Motor neuron (in vitro differentiated cells): ENCODE results near the gene TRAF7. TPM values are rescaled to one million over a fixed set of nuclear protein-coding genes. Genes with fewer than 3 reads are reported as not detected.
A peak's percentile ranks its signal among the peaks of the same experiment; 100 is the strongest.
"Not testable (repeated sequence)": the region's sequence is repeated elsewhere in the genome, so short reads cannot be mapped to it uniquely, and the experiment has no call there.

Source experiments
- ATAC-seq, 8 experiments: fragments of 200-7000 bp; cut with Tn5 transposase; replicated peaks in 6 of 8; 2 replicates each; pipeline ENCODE4 v1.8.0; 2021; ENCODE audit warnings: mild to moderate bottlenecking in 8 of 8, moderate library complexity in 8 of 8
- H3K27ac ChIP-seq, 2 donors: fragments of 250-450 bp; sonication (Bioruptor Pico); 2 replicates each; pipeline ENCODE4 v1.9.0; 2021; ENCODE audit warnings: antibody characterized with exemption in 2 of 2, mild to moderate bottlenecking in 2 of 2, moderate library complexity in 1 of 2
- H3K4me1 ChIP-seq, 2 donors: fragments of 250-450 bp; sonication (Bioruptor Pico); replicated peaks in 1 of 2; 2 replicates each; pipeline ENCODE4 v1.6.1; 2021; ENCODE audit warnings: antibody characterized with exemption in 2 of 2, mild to moderate bottlenecking in 2 of 2, moderate library complexity in 1 of 2
- H3K4me3 ChIP-seq, 5 donors: fragments of 250-450 bp; sonication (Bioruptor Pico); 2 replicates each; pipeline ENCODE4 v1.9.0; 2021; ENCODE audit warnings: antibody characterized with exemption in 5 of 5, mild to moderate bottlenecking in 5 of 5, moderate library complexity in 4 of 5
- WGBS, 10 experiments: fragments of 450-650 bp; shearing (Covaris generic); methylation state at CpG; one replicate each; pipeline ENCODE4 v1.0.0; 2022; 5-methylcytosine and 5-hydroxymethylcytosine counted together
- in situ Hi-C, 9 experiments: fragments of 400-800 bp; cut with MboI; loops; one replicate each; pipeline ENCODE4 v1.15.0; 2021; ENCODE audit warnings: low sequenced_read_pairs in 9 of 9, low pct_unique_long_range_greater_than_20kb in 2 of 9; ENCODE audit not compliant: unreplicated experiment in 9 of 9
- total RNA-seq, 8 experiments: library from RNA; unstranded; fragments of 300-600 nt; gene quantifications; 2 replicates each; pipeline versions ENCODE4 v1.2.3 to v1.2.4, GENCODE V29; 2022

TRAF7 gene
- total RNA-seq, 8 experiments from 2014 or later, result 20.7 to 82.2 (median 33.3) TPM

- peak; percentile 46 to 81 (median 78) for ATAC-seq
- WGBS, 10 experiments, result 0 to 4% methylated on average over 3 to 4 of the region's 37 CpGs; no CpG with 5 or more reads in 8 of the 10 experiments
- Histone ChIP-seq H3K27ac (peak overlapping the region; percentile 82 to 91), H3K4me1 (peaks cover 44 to 53% of the 10 kb centered on the region in 2 donors), H3K4me3 (peak overlapping the region in 3 of 5 donors; percentile 16 to 25 (median 19))
- in situ Hi-C loops, result loop anchor here in 4 of 9 experiments (25.0 kb wide), 2 partner anchors 88 to 113 kb away; partner anchors contain the start of genes NPW (in 3 of the 4), ZNF598 (in 3 of the 4), NHERF2 (in 1 of the 4) and NTHL1 (in 1 of the 4)
Measured at GRCh38 chr16:2124694-2125444, 30.7 kb upstream of the TRAF7 start.

- peak overlapping the region in 3 of 5 donors; percentile 16 to 25 (median 19) for H3K4me3 ChIP-seq
- H3K27ac ChIP-seq, result peak overlapping the region; percentile 82 to 91
- WGBS, 10 experiments, result no CpG with 5 or more reads among the region's 11 CpGs
- in situ Hi-C loops, result loop anchor here in 4 of 9 experiments (25.0 kb wide), 2 partner anchors 88 to 113 kb away; partner anchors contain the start of genes NPW (in 3 of the 4), ZNF598 (in 3 of the 4), NHERF2 (in 1 of the 4) and NTHL1 (in 1 of the 4)
- ATAC-seq, result not testable (repeated sequence)
- peaks cover 47 to 56% of the 10 kb centered on the region in 2 donors for H3K4me1 ChIP-seq
Measured at GRCh38 chr16:2125609-2126008, 30.0 kb upstream of the TRAF7 start.

- H3K4me1 ChIP-seq, result peaks cover 47 to 56% of the 10 kb centered on the region in 2 donors
- 67 to 80% methylated on average over 1 to 3 of the region's 21 CpGs; no CpG with 5 or more reads in 8 of the 10 experiments for WGBS, 10 experiments
- in situ Hi-C loops, result loop anchor here in 4 of 9 experiments (25.0 kb wide), 2 partner anchors 89 to 114 kb away; partner anchors contain the start of genes NPW (in 3 of the 4), ZNF598 (in 3 of the 4), NHERF2 (in 1 of the 4) and NTHL1 (in 1 of the 4)
- peak overlapping the region in 1 of 2 donors; percentile 65 for H3K27ac ChIP-seq
- not testable (repeated sequence) for H3K4me3 ChIP-seq
- peak in 1 of 8 experiments; percentile 1 for ATAC-seq
Measured at GRCh38 chr16:2126161-2126743, 29.3 kb upstream of the TRAF7 start.

- H3K27ac ChIP-seq, H3K4me3 ChIP-seq: not testable (repeated sequence)
- ATAC-seq, result peak in 1 of 8 experiments; percentile 3
- in situ Hi-C loops, result loop anchor here in 4 of 9 experiments (25.0 kb wide), 2 partner anchors 90 to 115 kb away; partner anchors contain the start of genes NPW (in 3 of the 4), ZNF598 (in 3 of the 4), NHERF2 (in 1 of the 4) and NTHL1 (in 1 of the 4)
- WGBS, 10 experiments, result 33 to 100% (median 97%) methylated on average over 1 to 16 of the region's 31 CpGs; no CpG with 5 or more reads in 5 of the 10 experiments
- peaks cover 47 to 53% of the 10 kb centered on the region in 2 donors for H3K4me1 ChIP-seq
Measured at GRCh38 chr16:2126928-2127556, 28.5 kb upstream of the TRAF7 start.

GRCh38 chr16:2127630-2128280 lies 27.8 kb upstream of the TRAF7 start:
- in situ Hi-C loops, result loop anchor here in 4 of 9 experiments (25.0 kb wide), 2 partner anchors 90 to 115 kb away; partner anchors contain the start of genes NPW (in 3 of the 4), ZNF598 (in 3 of the 4), NHERF2 (in 1 of the 4) and NTHL1 (in 1 of the 4)
- H3K4me3 ChIP-seq, H3K27ac ChIP-seq: not testable (repeated sequence)
- peak in 3 of 8 experiments; percentile 6 to 8 (median 6) for ATAC-seq
- peaks cover 47 to 48% of the 10 kb centered on the region in 2 donors for H3K4me1 ChIP-seq
- no CpG with 5 or more reads among the region's 3 CpGs for WGBS, 10 experiments

- H3K4me1 ChIP-seq, result peaks cover 40 to 44% of the 10 kb centered on the region in 2 donors
- ATAC-seq, result peak in 4 of 8 experiments; percentile 3 to 10 (median 8)
- H3K4me3 ChIP-seq, H3K27ac ChIP-seq: not testable (repeated sequence)
- no CpG with 5 or more reads among the region's 11 CpGs for WGBS, 10 experiments
- in situ Hi-C loops, result loop anchor here in 4 of 9 experiments (25.0 kb wide), 2 partner anchors 92 to 117 kb away; partner anchors contain the start of genes NPW (in 3 of the 4), ZNF598 (in 3 of the 4), NHERF2 (in 1 of the 4) and NTHL1 (in 1 of the 4)
Measured at GRCh38 chr16:2129251-2129650, 26.3 kb upstream of the TRAF7 start.

- H3K4me3 ChIP-seq, result not testable (repeated sequence)
Measured at GRCh38 chr16:2129890-2130447, 25.6 kb upstream of the TRAF7 start.

GRCh38 chr16:2133797-2134196 lies 21.8 kb upstream of the TRAF7 start:
- not testable (repeated sequence) for H3K27ac ChIP-seq, ATAC-seq, H3K4me1 ChIP-seq
- in situ Hi-C loops, result loop anchor here in 4 of 9 experiments (25.0 kb wide), 2 partner anchors 96 to 121 kb away; partner anchors contain the start of genes NPW (in 3 of the 4), ZNF598 (in 3 of the 4), NHERF2 (in 1 of the 4) and NTHL1 (in 1 of the 4)
- peak overlapping the region in 2 of 5 donors; percentile 13 to 24 for H3K4me3 ChIP-seq
- no CpG with 5 or more reads among the region's 12 CpGs for WGBS, 10 experiments

More at GRCh38 chr16:2129890-2130447, 25.6 kb upstream of the TRAF7 start:
- not testable (repeated sequence) for H3K27ac ChIP-seq, ATAC-seq
- H3K4me1 ChIP-seq, result peaks cover 33 to 38% of the 10 kb centered on the region in 2 donors
- WGBS, 10 experiments, result no CpG with 5 or more reads among the region's 22 CpGs
- in situ Hi-C loops, result loop anchor here in 4 of 9 experiments (25.0 kb wide), 2 partner anchors 93 to 118 kb away; partner anchors contain the start of genes NPW (in 3 of the 4), ZNF598 (in 3 of the 4), NHERF2 (in 1 of the 4) and NTHL1 (in 1 of the 4)

GRCh38 chr16:2135071-2135470 lies 20.5 kb upstream of the TRAF7 start:
- ATAC-seq, H3K4me1 ChIP-seq: not testable (repeated sequence)
- in situ Hi-C loops, result loop anchor here in 4 of 9 experiments (25.0 kb wide), 2 partner anchors 98 to 123 kb away; partner anchors contain the start of genes NPW (in 3 of the 4), ZNF598 (in 3 of the 4), NHERF2 (in 1 of the 4) and NTHL1 (in 1 of the 4)
- Histone ChIP-seq H3K4me3 (peak overlapping the region; percentile 58 to 95 (median 59)), H3K27ac (peak overlapping the region; percentile 80 to 85)
- no CpG with 5 or more reads among the region's 42 CpGs for WGBS, 10 experiments

- H3K4me3 ChIP-seq, result peak within 1 kb of the TSS; percentile 58 to 95 (median 59)
- peak within 1 kb of the TSS; percentile 80 to 85 for H3K27ac ChIP-seq
- not testable (repeated sequence) for H3K4me1 ChIP-seq
- in situ Hi-C loops, result loop anchor here in 4 of 9 experiments (25.0 kb wide), 2 partner anchors 99 to 124 kb away; partner anchors contain the start of genes NPW (in 3 of the 4), ZNF598 (in 3 of the 4), NHERF2 (in 1 of the 4) and NTHL1 (in 1 of the 4)
- WGBS, 10 experiments, result 0% methylated on average over 1 to 2 of the region's 81 CpGs; no CpG with 5 or more reads in 8 of the 10 experiments
- peak; percentile 83 to 98 (median 94) for ATAC-seq
Measured at GRCh38 chr16:2135770-2136490, 19.7 kb upstream of the TRAF7 start, which contains the start of gene PKD1. TSS of gene PKD1 (minus strand) at chr16:2135898. CDS start at chr16:2135689, 209 bp downstream.
